LNCAP (cell line): ENCODE measurements around the gene RNF123.

Experiments
- TF ChIP-seq, protein P1 (sequence below): fragments of 450-650 bp; IDR thresholded peaks from 2 replicates; pipeline ENCODE4 v1.5.1; 2017; ENCODE audit warnings: mild to moderate bottlenecking

Gene RNF123

GRCh38 chr3:49654176-49654825 is 35.1 kb upstream of the RNF123 start:
- TF ChIP-seq, protein P1, sequence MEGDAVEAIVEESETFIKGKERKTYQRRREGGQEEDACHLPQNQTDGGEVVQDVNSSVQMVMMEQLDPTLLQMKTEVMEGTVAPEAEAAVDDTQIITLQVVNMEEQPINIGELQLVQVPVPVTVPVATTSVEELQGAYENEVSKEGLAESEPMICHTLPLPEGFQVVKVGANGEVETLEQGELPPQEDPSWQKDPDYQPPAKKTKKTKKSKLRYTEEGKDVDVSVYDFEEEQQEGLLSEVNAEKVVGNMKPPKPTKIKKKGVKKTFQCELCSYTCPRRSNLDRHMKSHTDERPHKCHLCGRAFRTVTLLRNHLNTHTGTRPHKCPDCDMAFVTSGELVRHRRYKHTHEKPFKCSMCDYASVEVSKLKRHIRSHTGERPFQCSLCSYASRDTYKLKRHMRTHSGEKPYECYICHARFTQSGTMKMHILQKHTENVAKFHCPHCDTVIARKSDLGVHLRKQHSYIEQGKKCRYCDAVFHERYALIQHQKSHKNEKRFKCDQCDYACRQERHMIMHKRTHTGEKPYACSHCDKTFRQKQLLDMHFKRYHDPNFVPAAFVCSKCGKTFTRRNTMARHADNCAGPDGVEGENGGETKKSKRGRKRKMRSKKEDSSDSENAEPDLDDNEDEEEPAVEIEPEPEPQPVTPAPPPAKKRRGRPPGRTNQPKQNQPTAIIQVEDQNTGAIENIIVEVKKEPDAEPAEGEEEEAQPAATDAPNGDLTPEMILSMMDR, result no peak

DNA sequence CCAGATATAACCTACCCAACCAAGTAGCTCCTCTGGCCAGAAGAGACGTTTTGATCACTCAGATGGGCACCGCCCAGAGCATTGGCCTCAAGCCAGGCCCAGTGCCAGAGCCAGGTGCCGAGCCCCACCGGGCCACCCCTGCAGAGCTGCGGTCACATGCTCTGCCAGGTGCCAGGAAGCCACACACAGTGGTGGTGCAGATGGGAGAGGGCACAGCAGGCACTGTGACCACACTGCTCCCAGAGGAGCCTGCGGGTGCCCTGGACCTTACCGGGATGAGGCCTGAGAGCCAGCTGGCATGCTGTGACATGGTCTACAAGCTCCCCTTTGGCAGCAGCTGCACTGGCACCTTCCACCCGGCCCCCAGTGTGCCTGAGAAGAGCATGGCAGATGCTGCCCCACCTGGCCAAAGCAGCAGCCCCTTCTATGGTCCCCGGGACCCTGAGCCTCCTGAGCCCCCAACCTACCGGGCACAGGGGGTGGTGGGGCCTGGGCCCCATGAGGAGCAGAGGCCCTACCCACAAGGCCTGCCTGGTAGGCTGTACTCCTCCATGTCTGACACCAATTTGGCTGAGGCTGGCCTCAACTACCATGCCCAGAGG is 34.3 kb upstream of the RNF123 start:
- TF ChIP-seq, protein P1, result no peak

DNA sequence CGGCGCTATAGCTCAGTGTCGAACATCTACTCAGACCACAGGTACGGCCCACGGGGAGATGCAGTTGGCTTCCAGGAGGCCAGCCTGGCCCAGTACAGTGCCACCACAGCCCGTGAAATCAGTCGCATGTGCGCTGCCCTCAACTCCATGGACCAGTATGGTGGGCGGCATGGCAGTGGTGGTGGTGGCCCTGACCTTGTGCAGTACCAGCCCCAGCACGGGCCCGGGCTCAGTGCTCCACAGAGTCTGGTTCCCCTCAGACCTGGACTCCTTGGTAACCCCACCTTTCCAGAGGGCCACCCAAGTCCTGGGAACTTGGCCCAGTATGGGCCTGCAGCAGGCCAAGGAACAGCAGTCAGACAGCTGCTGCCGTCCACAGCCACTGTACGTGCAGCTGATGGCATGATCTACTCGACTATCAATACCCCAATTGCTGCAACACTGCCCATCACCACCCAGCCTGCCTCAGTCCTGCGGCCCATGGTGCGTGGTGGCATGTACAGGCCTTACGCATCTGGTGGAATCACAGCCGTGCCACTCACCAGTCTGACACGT is 33.5 kb upstream of the RNF123 start:
- TF ChIP-seq, protein P1, result no peak

DNA sequence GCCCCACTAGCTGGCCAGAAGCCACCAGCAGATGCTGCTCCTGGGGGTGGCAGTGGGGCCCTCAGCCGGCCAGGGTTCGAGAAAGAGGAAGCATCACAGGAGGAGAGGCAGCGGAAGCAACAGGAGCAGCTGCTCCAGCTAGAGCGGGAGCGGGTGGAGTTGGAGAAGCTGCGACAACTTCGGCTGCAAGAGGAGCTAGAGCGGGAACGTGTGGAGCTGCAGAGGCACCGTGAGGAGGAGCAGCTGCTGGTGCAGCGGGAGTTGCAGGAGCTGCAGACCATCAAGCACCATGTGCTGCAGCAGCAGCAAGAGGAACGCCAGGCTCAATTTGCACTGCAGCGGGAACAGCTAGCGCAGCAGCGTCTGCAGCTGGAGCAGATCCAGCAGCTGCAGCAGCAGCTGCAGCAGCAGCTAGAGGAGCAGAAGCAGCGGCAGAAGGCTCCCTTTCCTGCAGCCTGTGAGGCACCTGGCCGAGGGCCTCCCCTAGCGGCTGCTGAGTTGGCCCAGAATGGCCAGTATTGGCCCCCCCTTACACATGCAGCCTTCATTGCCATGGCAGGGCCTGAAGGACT is 32.7 kb upstream of the RNF123 start:
- TF ChIP-seq, protein P1, result no peak

GRCh38 chr3:49657208-49657915 is 32.0 kb upstream of the RNF123 start:
- TF ChIP-seq, protein P1, result no peak

DNA sequence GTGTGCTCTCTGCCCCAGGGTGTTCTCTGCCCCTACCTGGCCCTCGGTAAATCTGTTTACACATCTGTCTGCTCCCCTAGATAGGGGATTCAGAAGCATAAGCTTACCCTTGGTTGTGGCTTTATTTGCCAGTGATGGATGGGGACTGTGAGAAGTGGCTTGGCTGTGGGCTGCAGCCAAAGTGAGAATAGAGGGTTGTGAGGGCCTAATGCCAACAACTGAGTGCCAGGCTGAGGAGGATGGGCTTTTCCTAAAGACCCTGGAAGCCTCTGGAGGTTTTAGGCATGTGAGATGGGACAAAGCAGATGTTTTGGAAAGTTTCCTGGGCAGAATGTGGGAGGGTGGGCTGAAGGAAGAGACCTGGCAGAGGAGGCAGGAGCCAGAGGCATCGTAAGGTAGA is 30.6 kb upstream of the RNF123 start:
- TF ChIP-seq, protein P1, result no peak

DNA sequence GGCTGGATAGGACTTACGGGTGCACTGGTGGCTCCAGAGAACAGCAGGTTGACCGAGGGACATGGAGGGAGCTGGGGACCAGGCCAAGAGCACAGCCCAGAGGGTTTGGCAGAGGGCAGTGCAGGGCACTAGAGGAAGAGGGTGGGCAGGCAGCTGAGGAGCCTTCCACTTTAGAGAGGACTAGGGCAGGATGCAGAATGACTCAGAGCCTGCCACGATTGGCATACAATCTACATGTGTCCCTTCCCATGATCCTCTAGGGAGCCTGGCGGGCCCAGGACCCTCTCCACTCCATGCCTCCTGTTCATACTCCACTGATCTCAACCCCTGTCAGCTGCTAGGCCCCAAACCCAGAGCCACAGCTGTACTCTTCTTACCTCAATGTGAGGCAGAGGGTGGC is 29.6 kb upstream of the RNF123 start:
- TF ChIP-seq, protein P1, result no peak
